GM18517 (cell line): Measurements from ENCODE around the gene FOXA1.

Experiments used
- ATAC-seq: cut with Tn5 transposase; IDR thresholded peaks from one replicate; pipeline ENCODE4 v1.9.1; 2021; ENCODE audit warnings: mild to moderate bottlenecking, moderate library complexity; ENCODE audit not compliant: unreplicated experiment

The FOXA1 gene

DNA sequence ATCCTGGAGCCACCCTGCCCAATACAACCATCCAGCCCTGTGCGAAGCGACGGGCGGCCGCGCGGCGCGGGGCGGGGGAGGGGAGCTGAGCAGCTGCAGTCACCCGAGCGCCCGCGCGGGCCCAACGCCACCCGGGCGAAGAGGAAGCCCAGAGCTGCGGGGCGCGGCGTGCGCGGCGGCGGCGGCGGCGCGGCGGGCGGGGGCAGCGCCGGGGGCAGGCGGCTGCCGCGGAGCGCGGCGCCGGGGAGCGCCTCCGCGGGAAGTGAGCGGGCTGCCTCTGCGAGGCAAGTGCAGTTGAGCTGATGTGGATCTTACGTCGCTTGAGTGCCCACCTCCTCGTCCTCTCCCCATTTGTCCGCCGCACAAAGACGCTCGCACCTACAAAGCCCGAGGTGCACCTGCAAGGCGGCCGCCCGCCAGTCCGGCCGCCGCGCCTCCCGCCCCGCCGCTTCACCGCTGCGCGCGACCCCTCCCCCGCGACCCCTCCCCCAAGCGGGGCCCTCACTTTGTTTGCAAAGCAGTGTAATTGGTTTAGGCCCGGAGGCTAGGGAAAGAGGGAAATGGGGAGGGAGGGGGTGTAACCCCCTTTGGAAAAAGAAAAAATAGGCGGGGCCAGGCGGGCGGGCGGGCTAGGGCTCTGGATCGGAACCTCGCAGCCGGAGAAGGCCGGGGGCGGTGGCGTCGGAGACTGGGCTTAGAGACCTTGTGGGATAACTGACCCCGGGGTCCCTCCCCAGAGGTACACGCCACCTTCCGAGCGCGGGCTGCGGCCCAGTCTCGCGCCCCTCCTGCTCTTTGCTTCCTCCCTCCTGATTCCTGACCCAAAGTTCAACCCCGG, at the start of gene FOXA1, which contains the start of gene TTC6:
FOXA1 (minus strand) TSS at position 279 of the 838 bp plus-strand sequence; CDS start at position 2, 277 bp downstream.
TTC6 (plus strand) TSS at position 659 of the 838 bp plus-strand sequence. CDS start 26,436 bp downstream, outside the sequence.
- no peak for ATAC-seq

DNA sequence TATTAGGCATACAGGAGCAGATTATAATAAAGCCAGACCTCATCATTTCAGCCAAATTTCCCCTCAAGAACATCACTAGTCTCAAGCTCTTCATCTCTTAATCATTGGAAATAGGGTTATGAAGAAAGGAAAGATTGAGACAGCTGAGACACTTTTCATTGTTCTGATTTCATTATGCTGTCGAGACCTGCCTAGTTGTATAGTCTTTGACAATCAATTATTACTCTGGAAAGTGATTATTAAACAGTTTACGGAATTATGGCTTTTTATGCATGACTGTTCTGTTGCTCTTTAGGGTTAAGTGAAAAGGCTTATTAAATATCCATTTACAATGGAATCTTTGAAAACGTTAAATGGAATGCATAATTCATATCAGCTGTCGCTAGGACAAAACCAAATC, 48.7 kb upstream of the FOXA1 start:
- ATAC-seq, result no peak

DNA sequence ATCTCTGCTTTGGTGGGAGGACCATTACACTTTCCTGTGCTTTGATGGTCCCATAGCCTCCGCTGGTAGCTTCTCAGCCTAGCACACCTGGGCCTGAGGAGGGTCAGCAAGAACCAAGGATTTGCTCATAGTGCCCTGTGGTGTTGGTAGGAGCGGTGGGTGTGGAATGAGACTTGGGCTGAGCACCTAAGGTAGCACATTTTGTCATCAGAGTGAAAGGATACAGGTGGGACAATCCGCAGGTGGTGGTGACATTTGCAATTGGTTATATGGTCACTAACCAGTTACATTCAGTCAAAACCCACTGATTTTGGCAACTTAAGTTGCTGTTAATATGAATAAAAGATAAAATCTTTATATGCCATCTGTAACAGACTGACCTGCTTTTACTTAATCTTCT, 47.1 kb upstream of the FOXA1 start:
- ATAC-seq, result no peak

DNA sequence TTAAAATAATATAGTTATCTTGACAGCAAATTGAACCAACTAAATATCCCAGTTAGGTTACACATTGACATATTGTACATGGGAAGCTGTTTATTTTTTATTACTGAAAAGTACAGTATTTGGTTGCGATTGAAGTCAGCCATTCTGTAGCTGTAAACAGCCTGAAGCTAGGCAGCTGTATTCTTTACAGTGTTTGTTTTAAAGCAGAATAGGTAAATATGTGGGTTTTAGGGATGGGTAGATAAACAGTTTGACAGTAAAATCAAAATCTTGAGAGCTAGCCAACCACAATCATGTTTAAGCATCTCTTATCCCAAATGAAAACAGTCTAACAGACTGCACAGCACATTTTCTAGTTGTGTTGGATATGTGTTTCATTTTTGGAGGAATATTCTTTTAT, 46.1 kb upstream of the FOXA1 start:
- no peak for ATAC-seq

DNA sequence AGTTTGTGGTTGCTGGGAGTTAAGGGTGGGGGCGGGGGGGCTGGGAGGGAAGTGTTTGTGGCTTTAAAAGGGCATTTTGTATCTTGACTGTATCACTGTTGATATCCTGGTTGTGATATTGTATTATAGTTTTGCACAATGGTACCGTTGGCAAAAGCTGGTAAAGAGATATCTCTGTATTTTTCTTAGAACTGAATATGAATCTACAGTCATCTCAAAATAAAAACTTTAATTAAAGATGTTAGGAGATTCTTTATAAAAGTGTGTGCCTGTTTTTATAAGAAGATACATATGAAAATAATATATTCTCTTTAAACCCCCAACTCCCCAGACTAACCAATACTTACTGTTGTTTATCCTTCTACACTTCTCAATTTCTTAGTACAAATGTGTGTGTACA, 43.5 kb upstream of the FOXA1 start:
- ATAC-seq, result no peak

DNA sequence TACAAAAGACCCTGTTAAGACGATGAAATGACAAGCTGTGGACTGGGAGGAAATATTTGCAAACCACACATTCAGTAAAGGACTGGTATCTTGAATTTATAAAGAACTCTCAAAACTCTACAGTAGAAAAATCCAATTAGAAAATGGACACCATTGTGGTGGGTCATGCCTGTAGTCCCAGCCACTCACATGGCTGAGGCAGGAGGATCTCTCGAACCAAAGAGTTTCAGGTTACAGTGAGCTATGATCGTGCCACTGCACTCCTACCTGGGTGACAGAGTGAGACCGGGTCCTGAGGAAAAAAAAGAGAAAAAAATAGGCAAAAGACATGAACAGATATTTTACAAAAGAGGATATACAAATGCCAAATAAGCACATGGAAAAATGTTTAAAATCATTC, 42.3 kb upstream of the FOXA1 start:
- ATAC-seq, result no peak

DNA sequence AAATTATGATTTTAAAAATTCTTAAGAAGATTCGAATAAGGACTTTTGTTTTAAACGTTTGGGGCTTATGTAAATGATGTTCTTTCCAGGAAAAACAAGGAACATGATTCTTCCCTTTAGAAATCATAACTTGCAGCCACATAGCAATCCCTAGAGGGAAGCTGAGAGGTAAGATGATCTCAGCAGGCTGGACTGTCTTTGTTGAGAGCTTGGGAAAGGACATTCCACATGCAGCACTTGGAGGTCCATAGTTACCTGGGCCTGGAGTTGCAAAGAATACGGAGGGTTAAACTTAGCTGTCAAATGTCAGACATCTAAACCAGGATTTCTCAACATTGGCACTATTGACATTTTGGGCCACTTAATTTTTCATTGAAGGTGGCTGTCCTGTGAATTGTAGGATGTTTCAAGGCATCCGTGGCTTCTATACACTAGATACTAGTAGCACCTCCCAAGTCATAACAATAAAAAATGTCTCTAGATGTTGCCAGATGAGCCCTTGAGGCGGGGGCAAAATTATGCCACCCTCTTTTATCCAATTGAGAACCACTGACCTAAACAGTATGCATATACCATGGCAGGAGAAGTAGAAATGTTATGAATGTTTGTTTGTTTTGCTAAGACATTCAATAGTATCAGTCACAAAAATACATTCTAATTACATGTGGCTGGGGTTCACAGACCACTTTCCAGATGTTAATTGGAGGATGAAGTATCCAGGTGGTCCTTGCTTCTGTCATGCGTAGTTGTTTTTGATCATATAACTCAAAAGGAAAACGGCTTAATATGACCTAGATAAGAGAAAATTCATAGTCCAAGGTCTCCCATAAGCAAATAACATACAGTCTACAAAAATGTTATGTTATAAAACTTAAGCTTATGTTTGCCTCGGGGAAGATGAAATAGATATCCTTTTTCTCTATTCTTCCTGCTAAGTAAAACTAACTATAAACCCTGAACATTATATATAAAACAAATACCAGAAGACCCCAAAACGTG, 30.8 kb upstream of the FOXA1 start:
- ATAC-seq, result no peak

DNA sequence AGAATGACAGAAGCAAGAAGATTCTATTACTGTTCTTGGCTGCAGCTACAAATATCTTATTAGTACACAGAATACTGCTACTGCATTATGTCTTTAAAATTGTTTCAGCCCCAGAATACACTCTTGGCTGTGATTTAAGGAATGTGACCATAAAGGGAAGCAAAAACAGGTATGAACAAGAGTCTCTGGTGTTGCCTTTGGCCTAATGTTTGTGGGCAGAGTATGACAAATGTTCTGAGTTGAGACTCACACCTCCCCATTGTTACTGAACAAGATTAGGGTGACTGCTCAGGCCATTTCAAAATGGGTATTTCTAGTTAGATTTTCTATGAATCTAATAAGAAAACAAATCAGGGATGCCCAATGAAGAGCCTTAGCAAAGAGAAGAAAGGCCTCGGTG, 28.9 kb upstream of the FOXA1 start:
- no peak for ATAC-seq

DNA sequence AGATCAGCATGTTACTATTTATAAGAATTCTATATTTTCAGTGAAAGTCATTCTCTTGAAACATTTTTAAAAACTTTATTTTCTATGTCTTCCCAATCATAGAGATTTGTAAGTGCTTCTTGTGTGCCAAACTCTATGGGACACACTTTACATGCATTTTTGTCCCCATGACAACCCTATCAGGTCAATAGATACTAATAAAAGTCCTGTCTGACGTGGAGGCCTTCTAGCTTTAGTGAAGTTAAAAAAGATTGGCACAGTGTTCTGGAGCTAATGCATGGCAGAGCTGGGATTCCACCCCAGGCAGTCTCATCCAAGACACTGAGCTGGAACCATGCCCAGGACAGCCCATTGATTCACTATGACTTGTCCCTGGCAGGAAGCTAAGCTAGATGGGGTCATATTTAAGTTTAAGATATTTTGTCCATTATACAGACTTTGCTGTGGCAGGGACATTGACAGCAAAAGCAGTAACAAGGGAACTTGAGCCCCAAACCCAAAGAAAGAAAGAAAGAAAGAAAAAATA, 28.4 kb upstream of the FOXA1 start:
- no peak for ATAC-seq

DNA sequence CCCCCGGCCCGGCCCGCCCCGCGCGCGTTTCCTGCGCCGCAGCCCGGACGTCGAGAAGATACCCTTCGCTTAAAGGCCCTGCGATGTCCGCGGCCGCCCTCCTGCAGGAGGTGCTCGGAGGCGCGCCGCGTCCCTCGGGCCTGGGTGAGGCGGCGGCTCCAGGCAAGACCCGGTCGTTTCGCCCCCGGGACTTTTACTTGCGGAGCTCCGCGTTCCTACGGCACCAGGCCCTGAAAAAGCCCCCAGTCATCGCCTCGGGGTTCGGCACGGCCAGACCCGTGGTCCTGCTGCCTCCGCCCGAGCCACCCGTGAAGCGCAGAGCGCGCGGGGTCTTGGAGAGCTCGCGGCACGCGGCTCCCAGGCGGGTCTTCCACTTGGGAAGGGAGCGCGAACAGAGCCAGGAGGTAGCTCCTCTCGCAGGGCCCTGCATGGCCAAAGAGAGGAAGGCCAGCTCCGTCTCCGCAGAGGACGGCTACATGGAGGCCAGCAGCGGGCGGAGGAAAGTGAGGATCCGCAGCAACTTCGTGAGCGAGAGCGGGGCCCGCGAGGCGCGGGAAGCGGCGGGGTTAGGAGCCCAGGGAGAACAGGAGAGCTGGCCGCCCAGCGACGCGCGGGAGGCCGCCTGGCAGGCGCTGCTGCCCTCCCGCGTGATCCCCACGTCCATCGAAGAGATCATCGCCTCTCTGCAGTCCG, 27.3 kb upstream of the FOXA1 start:
- no peak for ATAC-seq

DNA sequence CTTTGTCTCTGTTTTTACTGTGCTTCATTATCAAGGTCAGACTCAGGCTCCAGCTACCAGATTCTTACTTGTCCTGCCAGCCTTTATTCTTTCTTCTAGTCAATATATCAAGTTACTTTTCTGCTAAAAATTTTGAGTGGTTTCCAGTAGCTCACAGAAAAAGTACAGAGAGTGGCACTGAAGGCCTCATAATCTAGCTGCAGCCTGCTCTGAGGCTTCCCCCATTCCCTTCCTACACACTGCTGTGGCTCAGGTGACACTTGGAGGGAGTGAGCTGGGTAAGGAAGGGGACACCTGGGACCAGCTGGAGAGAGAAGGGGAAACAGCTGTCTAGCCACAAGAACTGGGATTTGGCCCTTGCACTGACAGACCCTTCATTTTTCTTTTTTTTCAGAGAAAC, 25.8 kb upstream of the FOXA1 start:
- ATAC-seq, result no peak

DNA sequence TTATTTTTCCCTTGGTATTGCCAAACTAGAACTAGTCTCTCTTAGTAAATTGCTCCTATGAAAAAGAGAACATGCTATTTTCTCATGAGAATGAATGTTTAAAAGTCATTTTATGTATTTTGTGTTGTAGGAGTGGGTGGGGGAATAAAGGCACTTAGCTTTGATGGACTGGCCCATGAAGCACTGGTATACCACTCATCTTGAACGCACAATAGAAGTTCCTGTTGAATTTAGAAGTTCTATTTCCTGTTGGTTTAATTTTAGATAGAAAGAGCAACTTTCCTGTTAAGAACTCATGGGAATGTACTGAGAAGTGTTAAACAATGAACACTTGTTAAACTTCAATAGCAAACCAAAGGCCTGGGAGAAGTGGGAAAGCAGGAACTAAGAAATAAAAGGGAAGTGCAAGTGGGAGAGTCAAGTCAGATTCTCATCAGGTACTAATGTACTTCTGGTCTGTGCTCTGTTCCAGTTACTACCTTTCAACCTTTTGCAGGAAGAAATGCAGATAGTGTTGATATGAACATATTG, 23.5 kb upstream of the FOXA1 start:
- no peak for ATAC-seq

DNA sequence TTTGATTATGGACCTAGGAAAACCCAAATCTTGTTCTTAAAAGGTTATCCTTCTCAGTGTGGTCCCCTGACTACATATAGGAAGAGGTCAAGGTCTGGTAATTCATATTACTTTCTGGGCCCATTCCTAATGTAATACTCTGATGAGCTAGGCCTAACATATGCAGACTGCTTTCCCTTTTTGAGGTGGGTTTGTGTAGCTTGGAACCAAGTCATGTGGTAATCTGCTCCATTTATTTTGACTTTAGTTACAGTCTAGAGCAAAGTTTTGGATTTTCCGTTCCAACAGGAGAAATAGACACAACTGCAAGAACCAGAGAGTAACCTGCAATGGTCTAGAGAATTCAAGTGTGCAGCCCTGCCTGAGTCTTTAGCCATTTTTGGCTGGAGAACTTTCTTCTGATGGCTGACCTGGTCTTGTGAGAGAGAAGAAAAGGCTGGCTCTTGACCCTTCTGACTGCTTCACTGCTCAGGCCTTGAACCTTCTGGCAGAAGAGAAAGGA, 22.9 kb upstream of the FOXA1 start:
- no peak for ATAC-seq

DNA sequence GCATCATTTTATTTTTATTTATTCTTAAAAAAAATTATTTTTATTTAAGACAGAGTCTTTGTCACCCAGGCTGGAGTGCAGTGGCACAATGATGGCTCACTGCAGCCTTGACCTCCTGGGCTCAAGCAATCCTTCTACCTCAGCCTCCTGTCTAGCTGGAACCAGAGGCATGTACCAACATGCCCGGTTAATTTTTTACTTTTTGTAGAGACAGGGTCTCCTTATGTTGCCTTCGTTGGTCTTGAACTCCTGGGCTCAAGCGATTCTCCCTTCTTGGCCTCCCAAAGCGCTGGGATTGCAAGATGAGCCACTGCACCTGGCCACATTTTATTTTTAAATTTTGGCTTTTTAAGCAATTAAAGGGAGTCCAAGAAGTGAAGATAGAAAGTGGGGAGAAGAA, 21.8 kb upstream of the FOXA1 start:
- ATAC-seq, result no peak

DNA sequence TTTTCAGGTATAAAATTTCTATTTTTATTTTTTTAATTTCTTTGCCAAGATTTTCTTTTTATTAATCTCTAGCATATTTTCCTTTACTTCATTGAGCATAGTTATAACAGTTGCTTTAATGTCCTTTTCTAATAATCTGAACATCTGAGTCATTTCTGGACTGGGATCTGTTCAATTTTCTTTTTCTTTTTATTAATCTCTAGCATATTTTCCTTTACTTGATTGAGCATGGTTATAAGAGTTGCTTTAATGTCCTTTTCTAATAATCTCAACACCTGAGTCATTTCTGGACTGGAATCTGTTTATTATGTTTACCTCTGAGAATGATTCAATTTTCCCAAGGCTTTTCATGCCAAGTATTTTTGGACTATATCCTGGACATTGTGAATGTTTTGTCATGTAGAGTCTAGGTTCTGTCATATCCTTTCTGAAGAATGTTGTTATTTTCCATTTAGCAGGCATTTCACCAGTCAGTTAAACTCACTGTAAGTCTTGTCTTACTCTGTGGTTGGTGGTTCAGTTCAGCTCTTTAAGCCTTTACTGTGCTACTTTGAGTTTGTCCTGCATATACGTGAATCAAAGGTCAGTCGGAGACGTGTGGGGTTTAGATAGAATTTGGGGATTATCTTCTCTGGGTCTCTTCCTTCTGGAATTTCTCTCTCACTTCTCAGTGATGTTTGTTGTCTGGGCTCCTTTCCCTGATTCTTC, 20.7 kb upstream of the FOXA1 start:
- ATAC-seq, result no peak

DNA sequence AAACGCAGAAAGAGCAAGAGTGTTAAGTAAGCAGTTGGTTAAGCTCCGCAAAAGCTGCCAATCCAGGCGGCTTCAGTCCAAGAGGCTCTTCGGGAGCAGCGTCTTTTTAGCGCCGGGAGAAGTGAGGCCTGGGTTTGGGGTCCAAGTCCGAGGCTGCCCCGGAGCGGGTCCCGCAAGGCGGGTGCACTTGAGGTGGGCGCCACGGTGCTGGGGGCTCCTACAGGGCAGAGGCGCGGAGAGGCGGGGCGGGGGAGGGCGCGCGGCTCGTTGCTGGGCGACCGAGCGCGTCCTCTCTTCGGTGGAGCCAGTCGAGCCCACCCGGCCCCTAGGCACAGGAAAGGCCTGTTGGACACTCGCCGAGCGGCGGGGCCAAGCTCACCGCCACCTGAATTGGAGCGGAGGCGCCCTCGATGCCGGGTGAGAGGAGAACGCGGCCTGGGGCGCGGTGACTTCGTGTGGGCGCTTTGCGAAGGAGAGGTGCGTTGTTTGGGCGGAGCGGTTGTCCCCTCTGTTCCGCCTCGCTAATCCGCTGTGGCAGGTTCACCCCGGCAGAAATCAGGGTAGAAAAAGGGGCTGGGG, 16.0 kb upstream of the FOXA1 start:
- no peak for ATAC-seq

DNA sequence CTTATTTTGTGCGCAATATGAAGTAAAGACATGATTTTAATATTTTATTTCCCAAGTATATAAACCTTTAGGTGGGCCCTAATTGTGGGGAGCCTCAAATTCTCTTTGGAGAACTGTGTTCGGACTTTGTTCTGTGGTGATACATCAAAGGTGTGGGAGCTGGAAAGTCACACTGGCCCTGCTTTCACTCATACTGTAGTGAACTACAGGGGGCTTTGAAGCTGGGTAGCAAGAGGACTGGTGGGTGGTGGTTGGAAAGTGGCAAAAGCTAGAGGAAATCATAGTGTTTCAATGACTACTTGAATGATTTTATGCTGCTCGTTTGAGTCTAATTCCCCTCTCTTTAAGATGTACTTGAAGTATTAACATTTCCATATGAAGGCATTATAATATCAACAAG, 13.6 kb upstream of the FOXA1 start:
- ATAC-seq, result no peak

DNA sequence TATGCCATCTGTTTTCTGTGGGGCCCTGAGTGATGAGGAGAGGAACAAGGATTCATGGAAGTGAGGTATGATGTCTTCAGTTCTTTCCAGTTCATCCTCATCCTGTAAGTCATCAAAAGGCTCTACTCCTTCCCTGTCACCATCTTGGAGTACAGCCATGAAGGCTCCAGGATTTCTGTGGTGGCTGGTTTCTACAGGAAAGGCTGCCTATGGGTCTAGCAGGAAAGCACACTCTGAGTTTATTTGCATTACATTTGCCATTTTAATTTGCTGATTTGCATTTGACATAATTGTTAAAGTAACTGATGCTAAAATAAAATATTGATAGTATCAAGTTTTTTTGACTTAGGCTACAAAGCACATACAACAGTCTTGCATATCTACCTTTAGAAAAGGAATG, 11.6 kb upstream of the FOXA1 start:
- ATAC-seq, result no peak

DNA sequence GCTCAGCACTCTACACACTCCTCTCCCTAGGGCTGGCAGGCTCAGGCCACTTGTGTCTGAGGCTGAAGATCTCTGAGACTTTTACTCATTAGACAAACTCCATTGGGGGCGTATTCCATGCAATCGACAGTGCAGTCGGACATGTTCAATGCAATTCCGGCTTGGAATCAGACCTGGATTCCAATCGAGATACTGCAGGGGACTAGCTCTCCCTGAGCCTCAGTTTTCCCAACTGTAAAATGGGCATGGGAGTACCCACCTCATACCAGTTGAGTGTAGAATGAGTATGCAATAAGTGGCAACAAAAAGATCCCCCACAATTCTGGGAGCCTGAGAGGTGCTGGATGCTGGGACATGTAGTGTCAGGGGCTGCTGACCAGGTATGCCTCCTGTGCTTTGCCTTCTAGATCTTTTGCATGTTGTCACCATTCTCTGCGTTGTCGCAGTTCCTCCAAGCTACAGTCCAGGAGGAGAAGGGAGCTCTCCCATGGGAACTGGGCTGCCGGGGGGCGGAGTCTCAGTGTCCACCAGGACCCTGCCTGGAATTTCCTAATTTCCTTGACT, 8.7 kb upstream of the FOXA1 start:
- no peak for ATAC-seq
